Lower leg skin (tissue), 4 donors: ENCODE results near the gene SEZ6. TPM values are rescaled to one million over a fixed set of nuclear protein-coding genes. Genes with fewer than 3 reads are reported as not detected.

Source experiments
- DNase-seq, 2 donors: peaks; one replicate each; pipeline ENCODE4 v3.0.0-alpha.2; 2019; ENCODE audit warnings: low spot score in 2 of 2
- H3K4me3 ChIP-seq: fragments of 200-600 bp; sonication (generic); 2 replicates; pipeline ENCODE4 v1.5.1; 2017; ENCODE audit warnings: mild to moderate bottlenecking, low read depth; ENCODE audit not compliant: poor library complexity, severe bottlenecking
- CTCF ChIP-seq, 3 donors: fragments of 450-650 bp; IDR thresholded peaks; one replicate each; pipeline ENCODE4 v1.5.1; 2016; ENCODE audit warnings: antibody characterized with exemption in 3 of 3, mild to moderate bottlenecking in 3 of 3, moderate library complexity in 2 of 3
- POLR2A ChIP-seq, 2 donors: fragments of 450-650 bp; IDR thresholded peaks; one replicate each; pipeline ENCODE4 v1.6.1; 2016 to 2017; ENCODE audit warnings: antibody characterized with exemption in 2 of 2, mild to moderate bottlenecking in 1 of 2, moderate library complexity in 1 of 2
- WGBS, 2 donors: methylation state at CpG; one replicate each; pipeline ENCODE4 v1.1.5; 2018; 5-methylcytosine and 5-hydroxymethylcytosine counted together
- intact Hi-C: fragments of 100-400 bp; cut with DNase I; formaldehyde crosslinking; loops from one replicate; pipeline ENCODE4 v1.15.0; 2023; ENCODE audit warnings: low total_unique reads
- total RNA-seq, 4 donors: library from RNA; depleted of rRNA; stranded (reverse); fragments of >200 nt; gene quantifications; one replicate each; pipeline ENCODE4 v1.1.0, GENCODE V29; 2016

The SEZ6 gene
- total RNA-seq, 4 donors from 2014 or later = not detected

- intact Hi-C loops = no loop called here
- WGBS, 2 donors = 6 to 7% methylated on average over 36 of the region's 36 CpGs
- H3K4me3 ChIP-seq = peak overlapping the region; percentile 35
- DNase-seq = peak; percentile 99
- no peak for TF ChIP-seq CTCF (IDR thresholded peaks at IDR 0.05)
- TF ChIP-seq POLR2A (IDR thresholded peaks at IDR 0.05) = no peak
Observed at GRCh38 chr17:28951991-28952975, 53.5 kb downstream of the SEZ6 start.

- peak within 1 kb of the TSS; percentile 68 for H3K4me3 ChIP-seq
- intact Hi-C loops = no loop called here
- TF ChIP-seq CTCF (IDR thresholded peaks at IDR 0.05) = no peak
- peak in 1 of 2 donors; percentile 71 for TF ChIP-seq POLR2A (IDR thresholded peaks at IDR 0.05)
- peak; percentile 100 for DNase-seq
- 0% methylated on average over 23 to 37 of the region's 51 CpGs for WGBS, 2 donors
Observed at GRCh38 chr17:28951428-28951990, 54.3 kb downstream of the SEZ6 start, which contains the start of gene PHF12. TSS of gene PHF12 (minus strand) at chr17:28951518. CDS start at chr17:28950960, 558 bp downstream.

GRCh38 chr17:28950752-28951427 is 54.9 kb downstream of the SEZ6 start:
- TF ChIP-seq POLR2A (IDR thresholded peaks at IDR 0.05) = no peak
- TF ChIP-seq CTCF (IDR thresholded peaks at IDR 0.05) = no peak
- peak; percentile 30 to 89 for DNase-seq
- intact Hi-C loops = no loop called here
- H3K4me3 ChIP-seq = peak overlapping the region; percentile 68
- 0% methylated on average over 16 to 31 of the region's 51 CpGs for WGBS, 2 donors

- H3K4me3 ChIP-seq = peak overlapping the region; percentile 68
- WGBS, 2 donors = 0 to 1% methylated on average over 41 of the region's 43 CpGs
- intact Hi-C loops = no loop called here
- no peak for TF ChIP-seq CTCF (IDR thresholded peaks at IDR 0.05)
- no peak for TF ChIP-seq POLR2A (IDR thresholded peaks at IDR 0.05)
- DNase-seq = peak; percentile 51 to 92
Observed at GRCh38 chr17:28950017-28950751, 55.6 kb downstream of the SEZ6 start.
